ENCODE data around the gene FAF1.

FAF1 gene

DNA sequence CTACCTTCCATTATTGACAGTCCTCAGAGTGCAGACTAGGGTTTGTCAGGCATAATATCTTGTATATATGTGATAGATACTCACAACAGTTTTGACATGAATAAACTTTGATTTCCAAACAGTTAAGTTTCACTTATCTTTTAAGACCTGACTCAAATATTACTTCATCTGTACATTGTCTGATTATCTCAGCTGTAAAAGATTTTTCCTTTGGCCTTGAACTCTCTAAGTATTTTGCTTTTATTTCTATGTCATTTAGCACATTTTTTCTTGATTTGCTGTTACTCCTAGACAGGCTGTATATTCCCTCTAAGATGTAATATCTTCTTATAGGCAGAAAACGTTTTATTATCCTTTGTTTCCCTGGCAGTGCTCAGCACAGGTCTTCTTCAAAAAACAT lies 471.2 kb downstream of the FAF1 start (continued):
- TF ChIP-seq, protein P1, sequence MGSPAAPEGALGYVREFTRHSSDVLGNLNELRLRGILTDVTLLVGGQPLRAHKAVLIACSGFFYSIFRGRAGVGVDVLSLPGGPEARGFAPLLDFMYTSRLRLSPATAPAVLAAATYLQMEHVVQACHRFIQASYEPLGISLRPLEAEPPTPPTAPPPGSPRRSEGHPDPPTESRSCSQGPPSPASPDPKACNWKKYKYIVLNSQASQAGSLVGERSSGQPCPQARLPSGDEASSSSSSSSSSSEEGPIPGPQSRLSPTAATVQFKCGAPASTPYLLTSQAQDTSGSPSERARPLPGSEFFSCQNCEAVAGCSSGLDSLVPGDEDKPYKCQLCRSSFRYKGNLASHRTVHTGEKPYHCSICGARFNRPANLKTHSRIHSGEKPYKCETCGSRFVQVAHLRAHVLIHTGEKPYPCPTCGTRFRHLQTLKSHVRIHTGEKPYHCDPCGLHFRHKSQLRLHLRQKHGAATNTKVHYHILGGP (tag by site-specific recombination; IDR thresholded peaks at IDR 0.05): no peak
- TF ChIP-seq ZNF626 (tag by site-specific recombination; IDR thresholded peaks at IDR 0.05): no peak
- no peak for TF ChIP-seq ZNF133 (tag by site-specific recombination; IDR thresholded peaks at IDR 0.05)
- TF ChIP-seq, protein P2, sequence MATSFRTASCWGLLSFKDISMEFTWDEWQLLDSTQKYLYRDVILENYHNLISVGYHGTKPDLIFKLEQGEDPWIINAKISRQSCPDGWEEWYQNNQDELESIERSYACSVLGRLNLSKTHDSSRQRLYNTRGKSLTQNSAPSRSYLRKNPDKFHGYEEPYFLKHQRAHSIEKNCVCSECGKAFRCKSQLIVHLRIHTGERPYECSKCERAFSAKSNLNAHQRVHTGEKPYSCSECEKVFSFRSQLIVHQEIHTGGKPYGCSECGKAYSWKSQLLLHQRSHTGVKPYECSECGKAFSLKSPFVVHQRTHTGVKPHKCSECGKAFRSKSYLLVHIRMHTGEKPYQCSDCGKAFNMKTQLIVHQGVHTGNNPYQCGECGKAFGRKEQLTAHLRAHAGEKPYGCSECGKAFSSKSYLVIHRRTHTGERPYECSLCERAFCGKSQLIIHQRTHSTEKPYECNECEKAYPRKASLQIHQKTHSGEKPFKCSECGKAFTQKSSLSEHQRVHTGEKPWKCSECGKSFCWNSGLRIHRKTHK (tag by site-specific recombination; IDR thresholded peaks at IDR 0.05): no peak

DNA sequence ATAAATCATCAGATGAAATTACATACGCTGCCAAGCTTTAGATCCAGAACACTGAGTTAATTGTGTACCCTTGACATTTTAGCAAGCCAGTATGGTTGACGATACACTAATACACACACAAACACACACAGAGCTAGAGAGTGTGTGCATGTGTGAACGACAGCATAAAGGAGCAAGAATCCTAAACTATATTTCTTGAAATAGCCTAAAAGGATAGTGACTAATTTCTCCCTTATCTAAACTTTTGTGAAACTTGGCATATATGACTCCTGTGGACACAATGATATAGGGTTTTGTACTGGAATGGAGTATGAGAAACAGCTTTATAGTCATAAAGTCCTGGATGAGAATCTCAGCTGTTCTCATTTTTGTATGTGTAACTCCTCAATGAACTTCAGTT lies 471.7 kb downstream of the FAF1 start:
- Histone ChIP-seq H3K4me3 (ENCODE audit: low read depth, low read length) (no peak overlapping the region), H3K9me3 (ENCODE audit: control insufficient read depth, insufficient read depth, low read depth, low read length) (no peaks in the 10 kb centered on the region), H3K4me1 (ENCODE audit: control insufficient read depth, insufficient read depth, low read length) (no peaks in the 10 kb centered on the region), H3K36me3 (ENCODE audit: control insufficient read depth in 2 of 2, insufficient read depth in 1 of 2, low read length in 2 of 2) (peaks cover 0 to 14% of the 10 kb centered on the region in 2 experiments), H3K27ac (ENCODE audit: extremely low read depth, low read depth, low read length) (no peak overlapping the region)
- TF ChIP-seq ZNF274 (IDR thresholded peaks at IDR 0.05; ENCODE audit: low read length) (no peak), ZNF274 (tag by site-specific recombination; IDR thresholded peaks at IDR 0.05; ENCODE audit: borderline replicate concordance) (no peak), GLIS1 (tag by site-specific recombination; IDR thresholded peaks at IDR 0.05) (no peak), WT1 (tag by site-specific recombination; IDR thresholded peaks at IDR 0.05) (no peak), ZNF623 (tag by site-specific recombination; IDR thresholded peaks at IDR 0.05) (no peak), ZNF792 (tag by site-specific recombination; IDR thresholded peaks at IDR 0.05) (no peak), EGR2 (tag by site-specific recombination; IDR thresholded peaks at IDR 0.05; ENCODE audit: low read depth) (no peak), ZBTB48 (tag by site-specific recombination; IDR thresholded peaks at IDR 0.05) (no peak), ZNF335 (tag by site-specific recombination; conservative IDR thresholded peaks at IDR 0.05) (no peak), GLIS2 (tag by site-specific recombination; IDR thresholded peaks at IDR 0.05) (no peak), ZNF23 (tag by site-specific recombination; IDR thresholded peaks at IDR 0.05; ENCODE audit: borderline replicate concordance) (no peak), ZNF521 (tag by site-specific recombination; IDR thresholded peaks at IDR 0.05) (no peak), ZNF585B (tag by site-specific recombination; IDR thresholded peaks at IDR 0.05) (no peak), HOXD13 (CRISPR knock-in tag; IDR thresholded peaks at IDR 0.05; ENCODE audit: borderline replicate concordance) (no peak), ZNF776 (tag by site-specific recombination; IDR thresholded peaks at IDR 0.05; ENCODE audit: borderline replicate concordance) (no peak), ZNF560 (tag by site-specific recombination; IDR thresholded peaks at IDR 0.05; ENCODE audit: borderline replicate concordance) (no peak), MEIS1 (CRISPR knock-in tag; IDR thresholded peaks at IDR 0.05; ENCODE audit: borderline replicate concordance) (no peak), ZNF366 (tag by site-specific recombination; conservative IDR thresholded peaks at IDR 0.05) (no peak), ZNF146 (tag by site-specific recombination; IDR thresholded peaks at IDR 0.05) (no peak)
- TF ChIP-seq, protein P3, sequence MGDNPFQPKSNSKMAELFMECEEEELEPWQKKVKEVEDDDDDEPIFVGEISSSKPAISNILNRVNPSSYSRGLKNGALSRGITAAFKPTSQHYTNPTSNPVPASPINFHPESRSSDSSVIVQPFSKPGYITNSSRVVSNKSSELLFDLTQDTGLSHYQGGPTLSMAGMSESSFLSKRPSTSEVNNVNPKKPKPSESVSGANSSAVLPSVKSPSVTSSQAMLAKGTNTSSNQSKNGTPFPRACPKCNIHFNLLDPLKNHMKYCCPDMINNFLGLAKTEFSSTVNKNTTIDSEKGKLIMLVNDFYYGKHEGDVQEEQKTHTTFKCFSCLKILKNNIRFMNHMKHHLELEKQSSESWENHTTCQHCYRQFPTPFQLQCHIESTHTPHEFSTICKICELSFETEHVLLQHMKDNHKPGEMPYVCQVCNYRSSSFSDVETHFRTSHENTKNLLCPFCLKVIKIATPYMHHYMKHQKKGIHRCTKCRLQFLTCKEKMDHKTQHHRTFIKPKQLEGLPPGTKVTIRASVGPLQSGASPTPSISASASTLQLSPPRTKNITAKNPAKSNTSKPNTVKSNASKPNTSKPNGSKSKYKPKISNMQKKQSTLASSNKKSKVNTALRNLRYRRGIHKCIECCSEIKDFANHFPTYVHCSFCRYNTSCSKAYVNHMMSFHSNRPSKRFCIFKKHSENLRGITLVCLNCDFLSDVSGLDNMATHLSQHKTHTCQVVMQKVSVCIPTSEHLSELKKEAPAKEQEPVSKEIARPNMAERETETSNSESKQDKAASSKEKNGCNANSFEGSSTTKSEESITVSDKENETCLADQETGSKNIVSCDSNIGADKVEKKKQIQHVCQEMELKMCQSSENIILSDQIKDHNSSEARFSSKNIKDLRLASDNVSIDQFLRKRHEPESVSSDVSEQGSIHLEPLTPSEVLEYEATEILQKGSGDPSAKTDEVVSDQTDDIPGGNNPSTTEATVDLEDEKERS (tag by site-specific recombination; IDR thresholded peaks at IDR 0.05): no peak
- TF ChIP-seq, protein P4, sequence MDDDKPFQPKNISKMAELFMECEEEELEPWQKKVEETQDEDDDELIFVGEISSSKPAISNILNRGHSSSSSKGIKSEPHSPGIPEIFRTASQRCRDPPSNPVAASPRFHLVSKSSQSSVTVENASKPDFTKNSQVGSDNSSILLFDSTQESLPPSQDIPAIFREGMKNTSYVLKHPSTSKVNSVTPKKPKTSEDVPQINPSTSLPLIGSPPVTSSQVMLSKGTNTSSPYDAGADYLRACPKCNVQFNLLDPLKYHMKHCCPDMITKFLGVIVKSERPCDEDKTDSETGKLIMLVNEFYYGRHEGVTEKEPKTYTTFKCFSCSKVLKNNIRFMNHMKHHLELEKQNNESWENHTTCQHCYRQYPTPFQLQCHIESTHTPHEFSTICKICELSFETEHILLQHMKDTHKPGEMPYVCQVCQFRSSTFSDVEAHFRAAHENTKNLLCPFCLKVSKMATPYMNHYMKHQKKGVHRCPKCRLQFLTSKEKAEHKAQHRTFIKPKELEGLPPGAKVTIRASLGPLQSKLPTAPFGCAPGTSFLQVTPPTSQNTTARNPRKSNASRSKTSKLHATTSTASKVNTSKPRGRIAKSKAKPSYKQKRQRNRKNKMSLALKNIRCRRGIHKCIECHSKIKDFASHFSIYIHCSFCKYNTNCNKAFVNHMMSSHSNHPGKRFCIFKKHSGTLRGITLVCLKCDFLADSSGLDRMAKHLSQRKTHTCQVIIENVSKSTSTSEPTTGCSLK (tag by site-specific recombination; IDR thresholded peaks at IDR 0.05): no peak
- CTCF ChIA-PET: no interaction called here
- POLR2A ChIA-PET: no interaction called here

Measured in HEK293 (cell line).